Measurements from ENCODE around the gene RAI14.
A peak's percentile ranks its signal among the peaks of the same experiment; 100 is the strongest.
"Not testable (repeated sequence)": the region's sequence is repeated elsewhere in the genome, so short reads cannot be mapped to it uniquely, and the experiment has no call there.

The RAI14 gene

GRCh38 chr5:34820593-34820992 lies 164.5 kb downstream of the RAI14 start:
- DNase-seq (ENCODE audit: low spot score), result no peak

- no peak for DNase-seq (ENCODE audit: low spot score)
These were observed 167.0 kb downstream of the RAI14 start for GRCh38 chr5:34822956-34823715.

DNA sequence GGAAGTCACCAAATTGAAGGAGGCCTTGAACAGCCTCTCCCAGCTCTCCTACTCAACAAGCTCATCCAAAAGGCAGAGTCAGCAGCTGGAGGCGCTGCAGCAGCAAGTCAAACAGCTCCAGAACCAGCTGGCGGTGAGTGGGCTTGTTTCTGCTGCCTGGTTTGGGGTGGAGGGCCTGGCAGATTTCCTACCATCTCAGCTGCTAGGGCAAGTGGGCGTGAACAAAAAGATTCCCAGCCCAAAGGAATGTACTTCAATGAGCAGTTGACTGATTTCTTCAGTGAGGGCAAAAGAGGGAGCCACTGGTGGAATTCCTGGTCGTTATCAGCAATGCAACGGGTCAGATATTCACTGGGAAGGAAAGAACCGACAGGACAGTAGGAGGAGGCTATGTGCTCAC lies 170.2 kb downstream of the RAI14 start:
- DNase-seq (ENCODE audit: low spot score), result no peak

DNA sequence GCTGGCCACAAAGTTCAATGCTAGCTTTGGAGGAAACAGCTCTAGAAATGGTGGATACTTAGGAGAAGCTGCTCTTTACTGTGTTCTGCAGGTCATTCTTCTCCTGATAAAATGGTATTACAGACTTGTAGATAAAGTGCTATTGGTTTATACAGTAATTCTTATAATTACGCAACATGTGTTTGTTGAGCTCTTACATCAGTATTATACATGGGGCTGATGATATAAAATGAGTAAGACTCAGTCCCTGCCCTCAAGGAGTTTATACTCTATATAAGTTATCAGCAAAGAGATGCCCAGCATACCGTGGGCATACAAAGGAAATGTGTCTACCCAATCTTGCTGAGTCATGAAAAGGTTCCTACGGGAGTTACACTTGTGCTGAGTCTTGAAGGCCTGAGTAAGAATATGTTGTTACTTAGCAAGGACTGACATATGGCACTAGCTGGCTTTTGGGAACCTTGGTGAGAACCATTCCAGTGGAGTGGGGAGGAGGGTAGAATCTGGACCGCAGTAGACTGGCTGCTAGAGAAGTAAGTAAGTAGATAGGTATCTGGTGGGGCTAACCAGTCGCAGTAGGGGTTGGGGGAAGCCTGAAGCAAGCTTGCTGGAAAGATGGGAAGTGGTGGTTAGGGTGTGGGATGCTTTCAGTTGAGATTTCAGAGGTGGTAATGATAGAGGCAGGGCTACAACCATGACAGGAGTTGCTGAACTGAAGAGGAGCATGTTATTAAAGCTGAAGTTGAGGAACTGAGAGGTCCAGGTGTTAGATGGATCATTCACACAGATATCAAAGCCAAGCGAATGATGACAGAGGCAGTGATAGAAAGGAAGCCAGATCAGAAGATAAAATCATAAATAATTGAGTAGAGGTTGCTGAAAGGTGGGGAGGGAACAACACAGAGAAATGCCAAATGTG lies 171.7 kb downstream of the RAI14 start:
- DNase-seq (ENCODE audit: low spot score), result no peak

GRCh38 chr5:34830827-34831226 lies 174.7 kb downstream of the RAI14 start:
- DNase-seq (ENCODE audit: low spot score), result not testable (repeated sequence)

DNA sequence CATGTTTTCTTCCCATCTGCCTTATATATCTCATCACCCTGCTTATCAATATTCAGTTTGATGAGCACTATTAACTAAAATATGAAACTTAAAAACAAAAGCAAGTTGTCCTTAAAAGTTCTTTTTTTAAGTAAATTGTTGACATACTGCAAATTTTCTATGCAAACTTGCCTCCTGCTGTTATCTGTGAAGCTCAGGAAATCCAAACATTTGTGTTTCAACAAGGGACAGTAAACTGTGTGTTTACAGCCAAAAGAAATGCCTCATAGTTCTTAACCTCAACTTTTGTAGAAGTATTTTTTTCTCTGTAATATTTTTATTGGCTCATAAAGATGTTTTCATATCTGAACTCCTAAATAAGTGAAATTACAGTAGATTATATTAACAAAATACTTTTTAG lies 175.2 kb downstream of the RAI14 start:
- no peak for DNase-seq (ENCODE audit: low spot score)

- DNase-seq (ENCODE audit: low spot score), result no peak
These were observed 176.4 kb downstream of the RAI14 start for GRCh38 chr5:34832568-34832967.

- no peak for DNase-seq (ENCODE audit: low spot score)
These were observed 177.0 kb downstream of the RAI14 start for GRCh38 chr5:34833090-34833489.

- DNase-seq (ENCODE audit: low spot score), result no peak
These were observed 178.1 kb downstream of the RAI14 start for GRCh38 chr5:34833976-34834793.

- no peak for DNase-seq (ENCODE audit: low spot score)
These were observed 178.6 kb downstream of the RAI14 start for GRCh38 chr5:34834794-34835089.

DNA sequence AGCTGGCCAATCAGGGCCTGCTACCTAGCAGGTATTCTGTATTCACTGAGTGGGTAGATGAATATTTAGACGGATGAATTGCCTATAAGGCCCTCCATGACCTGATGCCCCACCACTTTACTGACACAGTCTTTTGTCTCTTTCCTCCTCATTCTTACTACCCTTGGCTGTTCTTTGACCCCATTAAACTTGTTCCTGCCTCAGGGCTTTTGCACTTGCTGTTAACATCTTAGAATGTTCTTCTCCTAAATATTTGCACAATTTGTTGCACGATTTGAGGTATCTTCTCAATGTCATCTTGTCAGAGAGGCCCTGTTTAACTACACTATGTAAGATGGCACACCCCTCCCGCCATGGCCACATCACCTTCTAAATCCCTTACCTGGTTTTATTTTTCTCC lies 179.5 kb downstream of the RAI14 start:
- no peak for DNase-seq (ENCODE audit: low spot score)

- peak; percentile 83 for DNase-seq (ENCODE audit: low spot score)
These were observed 182.9 kb downstream of the RAI14 start, which contains the start of gene TTC23L for GRCh38 chr5:34838785-34839714. TSS of gene TTC23L (plus strand) at chr5:34839164. CDS start at chr5:34840672, 1,508 bp downstream.

- no peak for DNase-seq (ENCODE audit: low spot score)
These were observed 185.7 kb downstream of the RAI14 start for GRCh38 chr5:34841816-34842215.

DNA sequence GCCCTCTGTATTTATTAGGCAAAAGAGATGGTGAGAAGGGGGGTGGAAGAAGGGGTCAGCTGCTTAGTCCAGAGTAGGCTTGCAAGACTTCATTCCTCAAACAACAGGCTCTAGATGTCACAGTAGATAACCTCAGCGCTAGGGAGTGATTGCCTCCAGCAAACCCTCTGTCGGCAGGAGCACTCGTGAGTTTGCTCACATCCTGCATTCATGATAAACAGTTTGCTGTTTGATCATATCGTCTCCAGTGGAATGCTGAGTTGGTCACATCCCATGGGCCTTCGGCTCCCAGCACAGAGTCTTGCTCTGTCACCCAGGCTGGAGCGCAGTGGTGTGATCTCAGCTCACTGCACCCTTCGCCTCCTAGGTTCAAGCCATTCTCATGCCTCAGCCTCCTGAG lies 186.4 kb downstream of the RAI14 start:
- DNase-seq (ENCODE audit: low spot score), result no peak

DNA sequence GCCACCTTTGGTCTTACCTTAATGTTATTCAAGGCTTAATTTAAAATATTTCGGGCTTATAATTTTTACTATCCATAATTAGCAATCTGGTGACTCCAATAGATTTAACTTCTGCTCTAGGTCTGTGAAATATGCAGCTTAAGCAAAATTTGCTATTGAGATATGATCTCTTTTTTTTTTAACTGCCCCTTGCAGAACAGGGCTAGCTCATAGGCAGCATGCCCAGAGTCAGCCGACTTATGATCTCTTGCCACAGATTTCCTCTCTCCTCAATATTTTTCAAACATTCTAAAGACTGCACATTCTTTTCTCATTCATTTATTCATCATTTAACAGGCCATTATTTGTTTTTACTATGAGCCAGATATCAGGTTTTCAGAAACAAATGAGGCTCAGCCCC lies 187.4 kb downstream of the RAI14 start:
- DNase-seq (ENCODE audit: low spot score), result no peak

- DNase-seq (ENCODE audit: low spot score), result no peak
These were observed 188.0 kb downstream of the RAI14 start for GRCh38 chr5:34844106-34844505.

GRCh38 chr5:34844999-34845398 lies 188.9 kb downstream of the RAI14 start:
- no peak for DNase-seq (ENCODE audit: low spot score)

- no peak for DNase-seq (ENCODE audit: low spot score)
These were observed 190.9 kb downstream of the RAI14 start for GRCh38 chr5:34847056-34847455.

DNA sequence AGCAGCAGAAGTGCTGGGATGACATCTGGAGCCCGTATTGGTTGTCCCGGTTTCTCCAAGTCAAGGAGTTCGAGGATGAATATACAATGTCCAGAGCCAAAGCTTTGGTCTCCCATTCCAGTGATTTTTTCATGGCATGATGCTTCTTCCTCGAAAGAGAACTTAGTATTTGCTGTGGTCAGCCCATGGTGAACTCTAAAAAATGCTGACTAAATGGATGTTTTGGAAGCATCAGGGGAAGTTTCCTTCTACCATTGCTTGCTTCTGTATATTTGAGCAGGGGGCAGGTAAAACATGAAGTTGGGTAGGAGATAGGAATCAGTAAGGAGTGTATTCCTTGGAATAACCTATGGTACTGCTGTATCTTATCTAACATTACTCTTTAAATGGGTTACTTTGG lies 191.4 kb downstream of the RAI14 start:
- DNase-seq (ENCODE audit: low spot score), result no peak

- no peak for DNase-seq (ENCODE audit: low spot score)
These were observed 192.1 kb downstream of the RAI14 start for GRCh38 chr5:34848230-34848629.

- DNase-seq (ENCODE audit: low spot score), result no peak
These were observed 193.1 kb downstream of the RAI14 start for GRCh38 chr5:34849253-34849652.

Data from globus pallidus (tissue), 1 donor.